ENCODE results near the gene APIP. TPM values are rescaled to one million over a fixed set of nuclear protein-coding genes. Genes with fewer than 3 reads are reported as not detected.
"Not testable (repeated sequence)": the region's sequence is repeated elsewhere in the genome, so short reads cannot be mapped to it uniquely, and the experiment has no call there.

The APIP gene
- polyA plus RNA-seq, 2 of the 4 experiments (the other 2 are of a cell fraction) = 42.4 to 55.6 TPM

DNA sequence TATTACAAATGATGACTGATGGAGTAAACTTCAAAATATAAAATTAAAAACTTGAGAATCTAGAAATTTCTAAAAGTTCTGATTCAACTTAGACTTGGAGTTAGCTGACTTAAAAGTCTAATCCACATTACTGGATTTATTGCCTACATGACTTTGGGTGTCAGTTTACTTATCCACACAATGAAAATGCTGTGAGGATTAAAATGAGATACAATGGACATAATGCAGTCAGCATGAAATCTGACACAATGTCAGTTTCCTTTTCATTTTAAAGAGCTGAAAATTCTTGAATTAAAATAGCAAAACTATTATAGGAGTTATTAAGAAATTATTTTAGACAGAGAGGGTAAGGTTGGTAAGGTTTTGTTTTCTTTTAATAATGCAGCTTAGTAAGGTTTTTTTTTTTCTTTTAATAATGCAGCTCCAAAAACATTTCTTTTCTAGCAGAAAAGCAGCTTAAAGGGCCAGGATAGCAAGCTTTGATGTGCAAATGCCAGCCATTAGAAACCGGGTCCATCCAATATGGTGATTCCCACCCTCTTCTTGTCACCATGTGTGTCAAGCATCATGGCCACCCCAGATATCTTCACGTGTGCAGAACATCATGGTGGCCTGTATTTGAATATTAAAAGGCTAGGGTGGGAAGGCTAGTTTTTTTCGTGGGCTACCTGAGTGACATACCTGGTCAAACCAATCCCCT is 18.9 kb downstream of the APIP start:
- Histone ChIP-seq H3K9me3 (peaks cover 40% of the 10 kb centered on the region), H3K4me1 (no peaks in the 10 kb centered on the region), H3K27ac (no peak overlapping the region), H3K4me3 (no peak overlapping the region), H3K4me2 (no peak overlapping the region)
- FAIRE-seq (no peak), ATAC-seq (no peak), DNase-seq (ENCODE audit: low read depth in 1 of 2, low spot score in 1 of 2) (no peak)
- POLR2A ChIA-PET = interaction anchor here (0.7 kb wide), 1 partner anchor 18 kb away, joined by 3 read pairs; no protein-coding TSS in a partner anchor
- 85% methylated on average over 3 of the region's 3 CpGs for WGBS (ENCODE audit: missing lambda C conversion rate)
- CTCF ChIA-PET = interaction anchor here (0.7 to 4.5 kb wide), 10 partner anchors 8 to 722 kb away, joined by 3 to 30 read pairs (median 4); partner anchors contain the start of gene ELF5
- TF ChIP-seq NPAS2 (CRISPR knock-in tag; IDR thresholded peaks at IDR 0.05; ENCODE audit: borderline replicate concordance) = no peak
- no peak for TF ChIP-seq CHD4 (IDR thresholded peaks at IDR 0.05; ENCODE audit: borderline replicate concordance)
- no peak for TF ChIP-seq GATA3 (IDR thresholded peaks at IDR 0.05; ENCODE audit: borderline replicate concordance)
- no peak for TF ChIP-seq SREBF2 (IDR thresholded peaks at IDR 0.05)
- TF ChIP-seq PHF8 (IDR thresholded peaks at IDR 0.05; ENCODE audit: borderline replicate concordance, low read depth) = no peak
- TF ChIP-seq RNF2 (IDR thresholded peaks at IDR 0.05; ENCODE audit: borderline replicate concordance, low read depth) = no peak
- TF ChIP-seq ZSCAN20 (CRISPR knock-in tag; IDR thresholded peaks at IDR 0.05) = no peak
- no peak for TF ChIP-seq JUNB (IDR thresholded peaks at IDR 0.05)
- TF ChIP-seq EHMT2 (IDR thresholded peaks at IDR 0.05; ENCODE audit: low read depth) = no peak
- TF ChIP-seq, protein P1, sequence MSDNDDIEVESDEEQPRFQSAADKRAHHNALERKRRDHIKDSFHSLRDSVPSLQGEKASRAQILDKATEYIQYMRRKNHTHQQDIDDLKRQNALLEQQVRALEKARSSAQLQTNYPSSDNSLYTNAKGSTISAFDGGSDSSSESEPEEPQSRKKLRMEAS (IDR thresholded peaks at IDR 0.05) = no peak
- TF ChIP-seq, protein P2, sequence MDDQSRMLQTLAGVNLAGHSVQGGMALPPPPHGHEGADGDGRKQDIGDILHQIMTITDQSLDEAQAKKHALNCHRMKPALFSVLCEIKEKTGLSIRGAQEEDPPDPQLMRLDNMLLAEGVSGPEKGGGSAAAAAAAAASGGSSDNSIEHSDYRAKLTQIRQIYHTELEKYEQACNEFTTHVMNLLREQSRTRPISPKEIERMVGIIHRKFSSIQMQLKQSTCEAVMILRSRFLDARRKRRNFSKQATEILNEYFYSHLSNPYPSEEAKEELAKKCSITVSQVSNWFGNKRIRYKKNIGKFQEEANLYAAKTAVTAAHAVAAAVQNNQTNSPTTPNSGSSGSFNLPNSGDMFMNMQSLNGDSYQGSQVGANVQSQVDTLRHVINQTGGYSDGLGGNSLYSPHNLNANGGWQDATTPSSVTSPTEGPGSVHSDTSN (IDR thresholded peaks at IDR 0.05) = no peak
- no peak for TF ChIP-seq EHF (CRISPR knock-in tag; IDR thresholded peaks at IDR 0.05)
- TF ChIP-seq, protein P3, sequence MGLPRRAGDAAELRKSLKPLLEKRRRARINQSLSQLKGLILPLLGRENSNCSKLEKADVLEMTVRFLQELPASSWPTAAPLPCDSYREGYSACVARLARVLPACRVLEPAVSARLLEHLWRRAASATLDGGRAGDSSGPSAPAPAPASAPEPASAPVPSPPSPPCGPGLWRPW (IDR thresholded peaks at IDR 0.05) = no peak
- no peak for TF ChIP-seq CBX8 (IDR thresholded peaks at IDR 0.05)
- no peak for TF ChIP-seq KDM5A (IDR thresholded peaks at IDR 0.05)
- no peak for TF ChIP-seq SMC3 (IDR thresholded peaks at IDR 0.05)
- TF ChIP-seq CEBPB (IDR thresholded peaks at IDR 0.05) = no peak
- TF ChIP-seq HDAC2 (IDR thresholded peaks at IDR 0.05) = no peak

DNA sequence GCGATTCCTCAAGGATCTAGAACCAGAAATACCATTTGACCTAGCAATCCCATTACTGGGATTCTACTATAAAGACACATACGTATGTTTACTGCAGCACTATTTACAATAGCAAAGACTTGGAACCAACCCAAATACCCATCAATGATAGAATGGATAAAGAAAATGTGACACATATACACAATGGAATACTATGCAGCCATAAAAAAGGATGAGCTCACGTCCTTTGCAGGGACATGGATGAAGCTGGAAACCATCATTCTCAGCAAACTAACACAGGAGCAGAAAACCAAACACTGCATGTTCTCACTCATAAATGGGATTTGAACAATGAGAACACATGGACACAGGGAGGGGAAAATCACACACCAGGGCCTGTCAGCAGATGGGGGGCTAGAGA is 20.0 kb downstream of the APIP start:
- peaks cover 34% of the 10 kb centered on the region for H3K9me3 ChIP-seq
- H3K27ac ChIP-seq; H3K4me1 ChIP-seq; H3K4me3 ChIP-seq; DNase-seq (ENCODE audit: low read depth in 1 of 2, low spot score in 1 of 2); ATAC-seq; FAIRE-seq; H3K4me2 ChIP-seq: not testable (repeated sequence)
- POLR2A ChIA-PET = interaction anchor here (0.5 kb wide), 1 partner anchor 20 kb away, joined by 5 read pairs; the partner anchor contains the start of genes APIP and PDHX
- CTCF ChIA-PET = interaction anchor here (1.0 to 4.5 kb wide), 3 partner anchors 310 to 403 kb away, joined by 3 to 30 read pairs (median 14); partner anchors contain the start of gene ELF5
- WGBS (ENCODE audit: missing lambda C conversion rate) = 94% methylated on average over 3 of the region's 3 CpGs

DNA sequence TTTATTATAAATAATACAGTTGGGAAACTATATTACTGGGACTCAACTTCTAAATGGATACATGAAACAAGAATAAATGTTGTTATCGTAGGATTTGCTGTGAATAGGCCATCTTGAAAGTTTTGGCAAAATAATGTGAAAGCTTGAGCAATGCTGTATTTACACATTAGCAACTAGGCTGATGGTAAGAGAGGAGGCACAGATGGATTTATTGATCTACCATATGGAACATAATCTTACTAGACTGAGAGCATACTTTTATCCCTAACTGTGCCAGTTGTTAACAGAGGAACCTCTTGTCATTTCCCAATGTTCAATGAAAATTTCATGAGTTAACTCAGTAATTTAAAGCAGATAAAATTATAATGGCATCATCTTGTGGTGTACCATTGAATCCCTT is 22.8 kb downstream of the APIP start:
- FAIRE-seq = no peak
- peaks cover 23% of the 10 kb centered on the region for H3K4me1 ChIP-seq
- ChIA-PET CTCF (interaction anchor here (1.0 to 6.0 kb wide), 6 partner anchors 8 to 501 kb away, joined by 3 to 142 read pairs (median 14); partner anchors contain the start of gene ELF5), POLR2A (no interaction called here)
- no peak overlapping the region for H3K4me3 ChIP-seq
- no peak for TF ChIP-seq NFE2L2 (conservative IDR thresholded peaks at IDR 0.05; ENCODE audit: low read length)
- TF ChIP-seq, protein P2 (IDR thresholded peaks at IDR 0.05) = no peak
- no peak for DNase-seq (ENCODE audit: low read depth in 1 of 2, low spot score in 1 of 2)
- 93% methylated on average over 1 of the region's 1 CpG for WGBS (ENCODE audit: missing lambda C conversion rate)
- H3K27ac ChIP-seq = no peak overlapping the region
- H3K4me2 ChIP-seq = no peak overlapping the region
- peaks cover 12% of the 10 kb centered on the region; the same call in 2 of the 3 replicates for H3K9me3 ChIP-seq
- ATAC-seq = no peak

Measured in A549 (cell line).